Hepatocyte (in vitro differentiated cells): ENCODE results near the gene EMX1.

ENCODE experiments used
- EZH2 ChIP-seq: fragments of 200-600 bp; sonication (generic); IDR thresholded peaks from 2 replicates; pipeline ENCODE4 v1.6.1; 2016; ENCODE audit warnings: antibody characterized with exemption, mild to moderate bottlenecking, borderline replicate concordance
- TF ChIP-seq, protein P1 (sequence below): fragments of 200-600 bp; sonication (generic); IDR thresholded peaks from 2 replicates; pipeline ENCODE4 v1.5.1; 2016; ENCODE audit warnings: antibody characterized with exemption, mild to moderate bottlenecking; ENCODE audit not compliant: poor library complexity

DNA sequence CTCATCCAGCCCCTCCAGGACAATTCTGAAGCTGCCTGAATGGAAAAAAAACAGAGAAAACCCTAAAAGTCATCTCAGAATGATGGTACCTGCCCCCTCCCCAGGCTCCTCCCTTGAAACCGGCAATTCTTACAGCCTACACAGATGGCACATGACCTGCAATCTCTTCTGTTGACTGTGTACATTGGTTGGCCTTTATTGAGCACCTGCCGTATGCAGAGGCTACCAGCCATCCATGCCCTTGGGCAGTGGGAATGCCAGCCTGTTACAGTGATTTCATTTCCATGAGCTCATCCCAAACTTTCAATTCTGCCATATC, 57.1 kb downstream of the EMX1 start:
- TF ChIP-seq, protein P1, sequence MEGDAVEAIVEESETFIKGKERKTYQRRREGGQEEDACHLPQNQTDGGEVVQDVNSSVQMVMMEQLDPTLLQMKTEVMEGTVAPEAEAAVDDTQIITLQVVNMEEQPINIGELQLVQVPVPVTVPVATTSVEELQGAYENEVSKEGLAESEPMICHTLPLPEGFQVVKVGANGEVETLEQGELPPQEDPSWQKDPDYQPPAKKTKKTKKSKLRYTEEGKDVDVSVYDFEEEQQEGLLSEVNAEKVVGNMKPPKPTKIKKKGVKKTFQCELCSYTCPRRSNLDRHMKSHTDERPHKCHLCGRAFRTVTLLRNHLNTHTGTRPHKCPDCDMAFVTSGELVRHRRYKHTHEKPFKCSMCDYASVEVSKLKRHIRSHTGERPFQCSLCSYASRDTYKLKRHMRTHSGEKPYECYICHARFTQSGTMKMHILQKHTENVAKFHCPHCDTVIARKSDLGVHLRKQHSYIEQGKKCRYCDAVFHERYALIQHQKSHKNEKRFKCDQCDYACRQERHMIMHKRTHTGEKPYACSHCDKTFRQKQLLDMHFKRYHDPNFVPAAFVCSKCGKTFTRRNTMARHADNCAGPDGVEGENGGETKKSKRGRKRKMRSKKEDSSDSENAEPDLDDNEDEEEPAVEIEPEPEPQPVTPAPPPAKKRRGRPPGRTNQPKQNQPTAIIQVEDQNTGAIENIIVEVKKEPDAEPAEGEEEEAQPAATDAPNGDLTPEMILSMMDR = no peak
- TF ChIP-seq EZH2 = no peak
